ENCODE measurements around the gene PRSS22. TPM values are rescaled to one million over a fixed set of nuclear protein-coding genes. Genes with fewer than 3 reads are reported as not detected.

The PRSS22 gene
- total RNA-seq, 4 donors from 2014 or later: 1.2 to 7.7 (median 4.6) TPM

- H3K9me3 ChIP-seq: no peaks in the 10 kb centered on the region
- intact Hi-C loops (cut with DNase I): no loop called here
These were observed 46.9 kb upstream of the PRSS22 start for GRCh38 chr16:2904922-2905240.

GRCh38 chr16:2904100-2904921 lies 46.3 kb upstream of the PRSS22 start:
- no peaks in the 10 kb centered on the region for H3K9me3 ChIP-seq
- WGBS, 2 donors: 2 to 7% methylated on average over 32 to 43 of the region's 62 CpGs
- H3K36me3 ChIP-seq: no peaks in the 10 kb centered on the region
- peak overlapping the region; percentile 48 to 76 (median 55) for H3K4me3 ChIP-seq (replicated peaks in 1 of 3)
- H3K27ac ChIP-seq: peak overlapping the region; percentile 80 to 86 (median 86)
- H3K27me3 ChIP-seq: no peaks in the 10 kb centered on the region
- peak in 1 of 2 donors; percentile 64 for TF ChIP-seq POLR2A (IDR thresholded peaks at IDR 0.05)
- TF ChIP-seq CTCF (IDR thresholded peaks at IDR 0.05): peak; percentile 66 to 98 (median 92)
- peak; percentile 82 to 87 for DNase-seq
- H3K4me1 ChIP-seq: peaks cover 5 to 16% of the 10 kb centered on the region in 2 donors
- intact Hi-C loops (cut with DNase I): no loop called here

More at GRCh38 chr16:2904922-2905240, 46.9 kb upstream of the PRSS22 start:
- TF ChIP-seq POLR2A (IDR thresholded peaks at IDR 0.05): no peak
- no peak for TF ChIP-seq CTCF (IDR thresholded peaks at IDR 0.05)
- Histone ChIP-seq H3K27me3 (no peaks in the 10 kb centered on the region), H3K36me3 (no peaks in the 10 kb centered on the region), H3K27ac (peak overlapping the region; percentile 80 to 86 (median 86)), H3K4me3 (replicated peaks in 1 of 3) (peak overlapping the region; percentile 48 to 76 (median 55)), H3K4me1 (peaks cover 5 to 16% of the 10 kb centered on the region in 2 donors)
- DNase-seq: peak in 1 of 2 donors; percentile 17
- WGBS, 2 donors: 0 to 10% methylated on average over 20 to 31 of the region's 32 CpGs

- TF ChIP-seq POLR2A (IDR thresholded peaks at IDR 0.05) (no peak), CTCF (IDR thresholded peaks at IDR 0.05) (no peak)
- Histone ChIP-seq H3K4me1 (peaks cover 5 to 16% of the 10 kb centered on the region in 2 donors), H3K4me3 (replicated peaks in 1 of 3) (no peak overlapping the region), H3K27me3 (no peaks in the 10 kb centered on the region), H3K9me3 (no peaks in the 10 kb centered on the region), H3K36me3 (no peaks in the 10 kb centered on the region), H3K27ac (no peak overlapping the region)
- 94 to 95% methylated on average over 9 of the region's 9 CpGs for WGBS, 2 donors
- no peak for DNase-seq
- intact Hi-C loops (cut with DNase I): no loop called here
These were observed 44.6 kb upstream of the PRSS22 start for GRCh38 chr16:2902337-2903130.

- Histone ChIP-seq H3K27me3 (no peaks in the 10 kb centered on the region), H3K4me3 (replicated peaks in 1 of 3) (no peak overlapping the region), H3K36me3 (peaks cover 0 to 9% of the 10 kb centered on the region in 2 donors), H3K4me1 (peaks cover 5 to 7% of the 10 kb centered on the region in 2 donors), H3K27ac (no peak overlapping the region), H3K9me3 (no peaks in the 10 kb centered on the region)
- WGBS, 2 donors: 88 to 96% methylated on average over 11 to 14 of the region's 15 CpGs
- TF ChIP-seq POLR2A (IDR thresholded peaks at IDR 0.05) (no peak), CTCF (IDR thresholded peaks at IDR 0.05) (no peak)
- intact Hi-C loops (cut with DNase I): no loop called here
- DNase-seq: no peak
These were observed 42.6 kb upstream of the PRSS22 start for GRCh38 chr16:2900526-2901075.

Measured in thyroid gland (tissue), 4 donors.